HG03095 (cell line): Measurements from ENCODE around the gene PSMD5.

Experiments used
- ATAC-seq: cut with Tn5 transposase; IDR thresholded peaks from one replicate; pipeline ENCODE4 v1.9.1; 2021; ENCODE audit warnings: moderate library complexity; ENCODE audit not compliant: unreplicated experiment

The PSMD5 gene

DNA sequence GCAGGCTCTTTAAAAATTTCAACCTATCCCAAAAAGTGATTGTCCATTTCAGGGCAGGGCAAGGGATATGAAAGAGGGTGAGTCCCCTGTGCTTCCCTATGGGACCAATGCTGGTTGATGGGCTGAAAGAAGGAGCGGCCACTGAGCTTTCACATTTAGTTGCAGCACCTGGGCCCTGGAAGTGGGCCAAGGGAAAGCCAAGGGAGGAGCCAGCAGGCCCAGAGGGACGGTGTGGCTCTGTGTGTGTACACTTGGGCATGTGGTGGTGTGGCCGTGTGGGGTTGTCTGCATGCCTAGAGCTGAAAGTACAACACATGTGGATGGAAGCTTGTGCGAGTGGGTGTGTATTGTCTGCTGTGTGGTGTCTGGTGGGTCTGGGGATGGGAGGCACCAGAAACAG is 14.0 kb upstream of the PSMD5 start:
- no peak for ATAC-seq

DNA sequence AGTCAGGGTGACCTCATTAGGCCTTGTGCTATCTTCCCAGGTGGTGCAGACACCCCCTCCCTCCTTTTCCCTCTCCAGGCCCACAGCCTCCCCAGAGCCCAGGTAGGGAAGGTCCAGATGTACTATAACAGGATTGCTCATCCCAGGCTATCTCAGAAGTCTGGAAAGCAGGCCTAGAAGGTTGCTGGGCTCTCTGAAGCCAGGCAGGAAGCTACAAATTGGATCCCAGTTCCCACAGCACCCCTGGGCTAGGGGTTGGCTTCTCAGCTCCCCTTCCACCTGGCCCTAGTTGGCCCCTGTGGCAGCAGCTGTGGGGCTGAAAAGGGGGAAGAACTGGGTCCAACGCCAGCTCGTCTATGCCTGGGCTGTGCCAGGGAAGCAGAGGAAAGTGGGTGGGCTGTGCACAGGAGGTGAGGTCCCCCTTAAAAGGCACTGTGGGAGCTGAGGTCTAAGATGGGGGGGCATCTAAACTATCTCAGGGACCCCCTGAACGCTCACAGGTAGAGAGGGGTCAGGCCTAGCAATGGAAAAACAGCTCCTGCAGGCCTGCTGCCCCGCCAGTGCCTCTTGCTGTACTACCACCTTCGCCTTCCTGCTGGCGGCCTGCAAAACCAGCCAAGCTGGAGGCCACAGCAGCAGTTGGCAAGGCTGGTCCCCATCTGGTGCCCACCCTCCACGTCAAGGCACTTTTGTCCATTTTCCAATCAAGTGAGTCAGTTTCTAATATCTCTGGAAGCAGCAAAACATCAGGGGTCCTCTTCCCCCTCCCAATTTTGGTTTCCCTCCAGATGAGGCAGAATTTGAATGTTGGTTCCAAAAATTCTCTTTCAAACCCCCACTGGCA is 13.3 kb upstream of the PSMD5 start:
- no peak for ATAC-seq

DNA sequence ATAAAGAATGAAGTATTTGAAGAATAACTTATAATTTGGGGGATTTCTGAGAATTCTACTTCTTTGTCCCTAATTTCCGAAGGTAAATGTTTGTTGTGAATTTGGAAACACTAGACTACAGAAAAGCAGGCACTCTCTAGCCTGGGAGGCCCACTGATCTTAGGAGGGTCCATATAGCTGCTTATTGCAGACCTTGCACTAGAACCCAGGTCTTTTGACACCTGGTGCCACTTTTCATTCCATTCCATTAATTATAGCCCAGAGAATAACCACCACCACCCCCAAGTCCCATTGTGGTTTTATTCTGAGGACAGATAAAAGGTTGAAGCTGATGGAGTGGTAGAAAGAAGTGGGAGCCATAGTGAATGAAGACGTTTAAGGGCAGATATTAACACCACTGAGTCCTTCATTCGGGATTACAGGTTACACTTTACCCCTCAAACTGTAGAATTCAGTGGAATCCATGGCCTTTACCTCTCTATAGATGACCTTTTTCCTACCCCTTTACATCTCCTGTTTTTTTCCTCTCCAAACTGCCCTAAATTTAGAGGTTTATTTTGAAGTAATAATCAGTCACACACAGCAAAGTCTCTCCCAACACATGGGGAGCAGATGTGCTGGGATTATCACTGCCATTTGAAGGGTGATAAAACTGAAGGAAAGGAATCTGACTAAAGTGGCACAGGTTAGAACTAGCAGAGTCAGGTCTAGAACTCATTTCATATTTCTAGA is 12.0 kb upstream of the PSMD5 start:
- no peak for ATAC-seq

DNA sequence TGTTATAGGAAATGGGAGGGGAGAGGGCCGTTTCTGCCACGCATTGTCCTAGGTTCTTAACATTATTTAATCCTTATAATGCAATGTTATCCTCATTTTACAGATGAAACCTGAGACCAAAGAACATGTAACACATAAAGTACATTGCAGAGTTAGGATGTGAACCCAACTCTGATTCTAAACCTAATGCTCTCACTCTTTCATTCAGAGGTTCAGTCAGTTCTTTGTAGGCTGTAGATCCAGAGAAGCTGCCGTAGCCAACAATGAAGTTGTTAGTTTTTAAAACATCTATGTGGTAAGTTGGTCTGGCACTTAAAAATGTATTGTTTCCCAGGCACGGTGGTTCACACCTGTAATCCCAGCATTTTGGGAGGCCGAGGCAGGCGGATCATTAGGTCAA is 10.5 kb upstream of the PSMD5 start:
- no peak for ATAC-seq

DNA sequence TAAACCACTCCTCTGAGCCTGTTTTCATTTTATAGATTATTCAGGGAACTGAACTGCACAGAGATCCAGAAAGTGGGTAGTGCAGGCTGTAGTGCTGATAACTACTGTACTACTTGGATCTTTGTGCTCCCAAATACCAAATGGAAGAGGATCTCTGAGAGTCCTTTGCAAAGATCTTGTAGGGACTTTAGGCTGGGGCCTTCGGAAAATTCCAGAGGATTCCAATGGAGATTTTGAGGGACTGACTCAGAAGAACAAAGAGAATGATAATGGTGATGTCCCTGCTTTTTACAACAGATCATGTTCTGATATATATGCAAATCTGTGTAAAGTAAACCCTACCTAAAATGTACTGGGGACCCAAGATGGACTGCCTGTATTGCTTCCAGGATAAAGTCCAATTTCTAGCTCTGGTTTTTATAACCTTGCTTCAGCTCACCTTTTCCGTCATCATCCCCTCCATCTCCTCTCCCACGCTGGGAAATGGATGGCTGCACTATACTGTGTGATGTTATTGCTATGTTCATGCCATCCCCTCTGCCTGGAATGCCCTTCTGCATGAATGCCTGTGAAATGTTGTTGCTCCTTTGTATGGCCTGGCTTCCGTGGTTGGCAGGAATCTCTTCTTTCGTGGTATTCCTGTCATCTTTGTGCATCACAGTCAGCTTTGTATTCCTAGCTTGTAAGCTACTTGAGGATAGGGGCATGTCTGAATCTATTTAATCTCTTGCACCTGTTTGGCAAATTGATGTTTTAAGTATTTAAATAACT is 9.7 kb upstream of the PSMD5 start:
- no peak for ATAC-seq

DNA sequence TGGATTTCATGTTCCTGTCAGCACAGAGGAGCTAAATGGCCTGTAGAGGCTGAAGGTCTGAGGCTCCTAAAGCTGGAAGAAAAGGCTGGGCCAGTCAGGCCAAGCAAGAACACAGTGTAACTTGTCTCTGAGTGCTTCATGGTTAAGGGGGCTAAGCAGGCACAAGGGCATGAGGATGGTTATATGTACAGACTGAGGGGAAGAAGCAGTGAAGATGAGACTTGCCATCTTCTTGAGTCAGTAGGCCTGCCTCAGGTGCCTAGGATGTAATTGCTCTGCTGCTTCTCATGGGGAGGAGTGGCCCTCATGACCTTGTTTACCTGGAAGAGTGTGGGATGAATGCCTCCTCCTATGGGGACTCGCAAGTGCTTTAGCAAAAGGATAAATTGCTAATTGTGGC is 8.7 kb upstream of the PSMD5 start:
- no peak for ATAC-seq

DNA sequence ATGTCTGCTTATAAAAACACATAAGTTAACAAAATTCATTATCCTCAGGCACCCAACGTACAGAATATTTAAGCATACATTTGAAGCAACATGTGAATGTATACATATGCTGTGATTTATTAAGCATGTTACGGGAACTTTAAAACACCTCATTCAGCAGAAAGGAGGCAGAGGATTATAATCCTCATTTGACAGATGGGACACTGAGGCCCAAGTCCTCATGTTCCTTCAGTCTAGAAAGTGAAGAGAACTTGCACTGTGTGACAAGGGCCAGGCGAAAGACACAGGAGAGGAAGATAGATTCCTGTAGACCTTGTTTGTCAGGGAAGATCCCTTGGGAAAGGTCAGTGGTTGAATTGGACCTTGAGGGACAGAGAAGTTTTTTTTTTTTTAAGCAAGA is 7.6 kb upstream of the PSMD5 start:
- no peak for ATAC-seq

DNA sequence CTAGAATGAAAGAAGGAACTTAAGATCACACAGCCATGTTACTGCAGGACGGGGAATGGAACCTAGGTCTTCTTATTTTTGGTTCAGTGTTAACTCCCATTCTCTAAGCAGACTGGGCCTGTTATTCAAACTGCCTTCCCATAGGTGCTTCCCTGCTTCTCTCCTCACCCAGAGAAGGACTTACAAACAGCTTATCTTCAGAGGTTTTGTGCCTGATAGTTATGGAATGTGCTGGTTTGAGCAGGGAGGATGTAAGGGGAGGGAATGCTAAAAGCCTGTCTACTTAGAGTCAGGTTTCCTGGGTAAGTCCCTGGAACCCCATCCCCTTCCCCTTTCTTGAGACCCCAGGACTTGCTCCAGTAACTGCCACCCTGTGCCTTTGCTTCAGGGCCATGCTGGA is 4.2 kb upstream of the PSMD5 start:
- no peak for ATAC-seq

DNA sequence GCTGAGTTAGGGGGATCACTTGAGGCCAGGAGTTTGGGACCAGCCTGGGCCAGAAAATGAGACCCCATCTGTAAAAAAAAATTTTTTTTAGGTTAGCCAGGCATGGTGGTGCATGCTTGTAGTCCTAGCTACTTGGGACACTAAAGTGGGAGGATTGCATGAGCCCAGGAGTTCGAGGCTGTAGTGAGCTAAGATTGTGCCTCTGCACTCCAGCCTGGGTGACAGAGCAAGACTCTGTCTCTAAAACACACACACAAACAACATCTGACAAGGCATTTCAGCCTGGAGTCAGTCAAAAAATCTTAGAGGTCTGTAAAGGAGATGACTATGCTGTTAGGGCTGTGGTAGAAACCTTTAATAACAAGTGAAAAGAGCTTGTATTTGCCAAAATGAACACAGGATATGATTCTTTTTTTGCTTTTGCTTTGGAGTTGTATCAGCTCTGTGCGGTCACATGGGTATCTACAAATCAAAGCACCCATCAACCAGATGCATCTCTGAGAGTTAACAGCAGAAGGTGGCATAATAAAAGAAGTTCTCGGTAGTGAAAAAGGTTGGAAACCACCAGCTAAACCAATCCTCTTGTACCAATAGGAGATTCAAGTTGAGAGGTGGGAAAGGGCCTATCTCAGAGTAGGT is 3.6 kb upstream of the PSMD5 start:
- no peak for ATAC-seq

DNA sequence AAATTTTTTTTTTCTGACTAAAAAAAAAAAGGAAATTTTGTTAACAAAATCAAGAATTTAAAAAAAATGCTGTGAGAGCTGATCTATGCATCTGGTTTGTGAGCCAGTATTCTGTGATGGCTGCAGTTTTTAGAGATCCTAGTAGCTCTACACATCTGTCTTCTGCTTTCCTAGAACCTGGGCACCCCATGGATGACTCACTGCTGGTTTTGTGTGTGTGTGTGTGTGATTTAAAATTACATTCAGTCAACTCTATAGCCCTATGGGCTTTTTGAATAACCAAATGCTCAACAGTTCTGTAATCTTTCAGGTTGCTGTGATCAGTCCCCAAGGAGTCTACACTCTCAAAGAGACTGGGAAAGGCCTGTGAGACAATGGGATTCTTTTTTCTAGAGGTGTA is 2.5 kb upstream of the PSMD5 start:
- no peak for ATAC-seq

DNA sequence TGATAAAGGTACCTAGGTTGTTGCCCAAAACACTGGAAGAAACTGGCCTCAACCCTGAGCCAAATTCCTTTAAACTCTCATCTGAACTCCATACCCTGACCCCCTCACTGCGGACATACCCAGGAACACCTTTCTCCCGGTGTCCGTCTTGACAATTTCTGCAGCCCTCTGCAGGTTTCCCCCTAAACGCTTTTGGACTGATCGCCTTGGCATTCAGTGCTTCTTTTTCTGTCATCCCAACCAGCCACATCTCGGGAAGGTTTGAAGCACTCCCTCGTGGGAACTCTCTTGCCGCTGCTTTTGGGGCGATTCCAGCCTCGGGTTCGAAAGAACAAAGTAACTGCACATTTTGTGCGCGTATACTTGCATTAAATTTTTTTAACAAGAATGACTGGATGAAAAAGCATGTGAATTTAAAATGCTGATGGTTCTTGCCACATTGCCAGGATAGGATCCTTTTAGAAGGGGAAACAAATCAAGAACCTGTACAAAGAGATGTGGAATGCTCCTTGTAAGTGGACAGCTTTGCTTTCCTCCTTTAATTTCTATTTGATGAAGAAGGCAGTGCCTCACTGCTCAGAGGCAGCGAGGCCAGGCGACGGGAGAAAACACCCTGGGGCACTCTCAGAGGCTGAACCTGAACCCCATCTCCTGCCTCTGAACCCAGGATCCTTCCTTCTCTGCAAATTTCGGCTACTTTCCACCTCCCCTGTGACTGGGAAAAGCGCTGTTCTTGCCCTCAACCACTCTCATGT is 615 bp downstream of the PSMD5 start:
- ATAC-seq: no peak

DNA sequence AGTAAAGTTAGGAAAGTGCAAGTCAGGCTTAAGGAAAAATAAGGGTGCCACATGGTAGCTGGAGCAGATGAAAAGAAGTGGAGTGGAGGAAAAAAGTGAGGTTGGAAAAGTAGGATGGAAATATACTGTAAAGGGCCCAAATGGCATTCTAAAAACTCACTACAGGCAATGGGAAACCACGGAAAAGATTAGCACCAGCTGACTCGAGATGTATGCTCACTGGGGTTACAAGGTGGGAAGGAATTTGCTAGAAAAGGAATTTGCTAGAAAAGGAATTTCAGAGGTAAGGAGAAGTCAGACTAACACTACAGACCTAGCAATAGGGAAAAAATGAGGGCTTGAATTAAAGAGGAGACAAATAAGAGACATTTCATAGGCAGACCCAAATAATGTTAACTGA is 3.6 kb downstream of the PSMD5 start:
- no peak for ATAC-seq

DNA sequence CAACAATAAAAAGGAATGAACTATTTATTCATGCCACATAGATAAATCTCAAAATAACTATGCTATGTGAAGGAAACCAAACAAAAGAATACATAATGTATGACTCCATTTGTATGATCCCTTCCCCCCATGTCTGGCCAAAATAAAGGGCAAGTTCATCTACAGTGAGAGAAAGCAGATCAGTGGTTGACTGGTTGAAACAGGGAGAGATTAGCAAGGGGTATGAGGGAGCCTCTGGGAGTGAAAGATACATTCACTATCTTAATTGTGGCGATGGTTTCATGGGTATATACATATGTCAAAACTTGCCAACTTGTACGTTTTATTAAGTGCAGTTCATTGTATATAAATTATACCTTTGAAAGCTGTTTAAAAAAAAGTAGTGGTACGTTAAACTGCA is 4.8 kb downstream of the PSMD5 start:
- no peak for ATAC-seq

DNA sequence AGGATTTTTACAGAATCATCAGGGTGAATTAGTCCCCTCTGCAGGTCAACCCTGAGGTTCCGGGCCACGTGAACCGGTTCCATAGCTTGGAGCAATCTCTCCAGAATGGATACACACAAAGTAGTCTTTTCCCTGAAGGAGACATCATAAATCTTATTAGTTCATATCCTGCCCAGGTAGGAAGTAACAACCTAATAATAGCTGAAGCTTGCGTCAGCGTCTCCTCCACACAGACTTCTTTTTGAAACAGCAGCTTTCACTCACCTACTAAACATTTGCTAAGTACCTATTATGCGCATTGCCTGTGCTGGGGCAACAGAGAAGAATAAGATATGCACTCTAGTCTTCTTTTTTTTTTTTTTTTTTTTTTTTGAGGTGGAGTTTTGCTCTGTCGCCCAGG is 9.4 kb downstream of the PSMD5 start:
- ATAC-seq: no peak

DNA sequence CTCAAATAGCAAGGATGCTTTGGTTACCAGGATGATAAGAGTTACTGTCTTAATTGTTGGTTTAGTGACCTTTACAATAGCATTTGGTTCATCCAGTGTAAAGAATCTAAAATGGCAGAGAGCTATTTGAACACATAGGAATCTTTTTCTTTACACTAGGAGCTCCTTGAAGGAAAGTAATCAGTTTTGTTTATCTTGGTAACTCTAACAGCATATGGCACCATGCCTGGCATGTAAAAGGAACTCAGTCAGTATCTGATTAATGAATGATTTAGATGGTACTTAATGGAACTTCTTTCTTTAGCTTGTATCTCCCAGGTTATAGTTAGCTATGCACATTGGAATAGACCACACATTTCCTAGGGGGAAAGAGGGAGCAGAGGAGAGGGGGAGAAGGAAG is 9.9 kb downstream of the PSMD5 start:
- ATAC-seq: no peak

DNA sequence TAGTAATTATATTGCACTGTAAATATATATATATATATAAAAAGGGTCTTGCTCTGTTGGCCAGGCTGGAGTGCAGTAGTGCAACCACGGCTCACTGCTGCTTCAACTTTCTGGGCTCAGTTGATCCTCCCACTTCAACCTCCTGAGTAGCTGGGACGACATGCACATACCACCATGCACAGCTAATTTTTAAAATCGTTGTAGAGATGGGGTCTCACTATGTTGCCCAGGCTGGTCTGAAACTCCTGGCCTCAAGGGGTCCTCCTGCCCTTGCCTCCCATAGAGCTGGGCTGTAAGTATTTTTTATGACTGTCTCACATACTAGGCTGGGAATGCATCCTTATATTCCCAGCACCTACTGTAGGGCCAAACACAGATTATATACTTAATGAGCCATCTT is 11.9 kb downstream of the PSMD5 start:
- no peak for ATAC-seq

DNA sequence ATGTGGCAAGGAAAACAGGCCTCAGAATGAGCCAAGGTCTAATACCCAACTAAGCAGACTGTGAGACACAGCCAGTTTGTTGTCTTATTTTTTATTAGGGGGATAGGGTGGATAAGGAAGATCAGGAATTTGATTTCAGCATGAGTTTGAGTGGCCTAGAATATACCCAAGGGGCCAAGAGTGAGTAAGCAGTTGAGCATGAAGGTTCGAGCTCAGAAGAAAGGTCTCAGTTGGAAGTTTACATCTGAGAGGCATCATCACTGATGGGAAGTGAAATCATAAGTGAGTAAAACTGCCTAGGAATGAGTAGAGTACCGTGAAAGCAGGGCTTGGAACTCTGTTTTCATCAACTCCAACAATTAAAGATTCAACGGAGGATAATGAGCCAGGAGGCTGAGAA is 12.6 kb downstream of the PSMD5 start:
- ATAC-seq: no peak

DNA sequence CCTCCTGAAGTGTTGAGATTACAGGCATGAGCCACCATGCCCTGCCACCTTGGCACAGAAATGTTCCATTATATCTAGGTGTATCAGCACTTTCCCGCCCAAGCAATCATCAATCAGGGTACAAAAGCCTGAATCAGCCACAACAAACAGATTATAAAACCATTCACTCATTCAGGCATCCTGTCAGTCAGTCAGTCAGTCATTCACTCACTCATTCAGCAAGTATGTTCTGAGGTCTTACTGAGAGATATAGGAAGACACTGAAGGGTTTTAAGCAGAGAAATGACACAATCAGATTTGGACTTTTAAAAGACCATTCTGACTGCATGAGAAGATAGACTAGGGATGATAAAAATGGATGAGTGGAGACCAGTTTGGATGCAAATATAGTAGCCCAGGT is 13.1 kb downstream of the PSMD5 start:
- ATAC-seq: no peak

DNA sequence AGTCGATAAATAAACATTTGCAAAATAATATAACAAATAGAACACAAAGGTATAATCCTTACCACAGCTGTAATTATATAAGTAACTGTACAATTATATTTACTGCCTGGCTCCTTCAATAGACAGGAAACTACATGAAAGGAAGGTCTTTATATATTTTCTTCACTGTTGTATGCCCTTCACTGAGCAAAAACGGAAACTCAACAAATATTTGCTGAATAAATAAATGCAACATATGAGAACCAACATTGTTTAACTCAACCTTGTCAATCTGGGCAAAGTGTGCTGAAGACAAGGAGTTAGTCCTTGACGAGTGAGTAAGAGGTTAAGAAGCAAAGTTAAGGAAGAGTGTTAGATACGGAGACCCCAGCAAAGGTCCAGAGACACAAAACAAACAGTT is 22.6 kb downstream of the PSMD5 start:
- ATAC-seq: no peak

DNA sequence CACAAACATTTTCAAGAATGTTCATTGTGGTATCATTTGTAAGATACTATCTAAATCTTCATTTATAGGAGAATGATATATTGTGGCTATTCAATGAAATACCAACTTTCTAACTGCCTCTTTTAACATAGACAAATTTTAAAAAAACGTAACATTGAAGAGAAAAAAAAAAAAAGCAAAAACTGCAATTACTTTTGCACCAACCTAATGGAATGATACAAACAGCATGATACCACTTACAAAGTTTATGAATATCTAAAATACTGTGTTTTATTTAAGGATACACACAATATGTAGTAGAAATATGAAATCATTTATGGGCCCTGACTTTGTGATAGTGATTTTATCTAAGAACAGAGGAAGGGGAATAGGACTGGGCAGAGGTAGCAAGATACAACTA is 24.1 kb downstream of the PSMD5 start:
- no peak for ATAC-seq

DNA sequence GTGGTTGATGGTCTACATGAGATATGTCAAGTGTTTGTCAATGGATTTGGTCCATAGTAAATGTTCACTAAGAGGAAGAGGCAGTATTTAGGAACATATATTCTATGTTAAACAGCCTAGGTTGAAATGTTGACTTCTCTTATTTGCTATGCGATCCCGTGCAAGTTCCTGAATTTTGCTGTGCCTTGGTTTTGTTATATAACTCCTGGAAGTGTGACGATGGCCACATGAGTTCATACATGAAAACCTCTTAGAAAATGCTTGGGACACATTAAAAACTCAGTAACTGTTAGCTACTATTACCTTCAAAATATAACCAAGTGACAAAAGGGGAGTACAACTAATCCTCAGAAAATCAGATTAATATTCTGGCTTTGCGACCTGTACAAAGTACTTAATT is 27.6 kb downstream of the PSMD5 start:
- no peak for ATAC-seq
